Measurements from ENCODE around the gene ITGB7.
A peak's percentile ranks its signal among the peaks of the same experiment; 100 is the strongest.

The ITGB7 gene

GRCh38 chr12:53225635-53226424 lies 18.8 kb upstream of the ITGB7 start (continued):
- TF ChIP-seq ZNF132 (tag by site-specific recombination; IDR thresholded peaks at IDR 0.05; ENCODE audit: borderline replicate concordance) (no peak), KLF10 (tag by site-specific recombination; IDR thresholded peaks at IDR 0.05) (no peak), ZNF707 (tag by site-specific recombination; IDR thresholded peaks at IDR 0.05) (no peak), PRDM6 (tag by site-specific recombination; IDR thresholded peaks at IDR 0.05) (no peak), SETDB1 (IDR thresholded peaks at IDR 0.05; ENCODE audit: insufficient read length, low read length) (no peak), ZNF398 (tag by site-specific recombination; IDR thresholded peaks at IDR 0.05) (no peak), ELK4 (IDR thresholded peaks at IDR 0.05; ENCODE audit: borderline replicate concordance, low read depth, low read length) (no peak), ZNF302 (tag by site-specific recombination; IDR thresholded peaks at IDR 0.05; ENCODE audit: low read depth) (no peak), ZNF112 (tag by site-specific recombination; IDR thresholded peaks at IDR 0.05) (no peak), ZNF521 (tag by site-specific recombination; IDR thresholded peaks at IDR 0.05) (no peak), GLI2 (tag by site-specific recombination; IDR thresholded peaks at IDR 0.05; ENCODE audit: borderline replicate concordance, low read depth) (no peak), ZSCAN30 (tag by site-specific recombination; IDR thresholded peaks at IDR 0.05) (no peak), ZNF48 (tag by site-specific recombination; IDR thresholded peaks at IDR 0.05) (no peak), EGR2 (tag by site-specific recombination; IDR thresholded peaks at IDR 0.05; ENCODE audit: low read depth) (no peak), ZNF391 (tag by site-specific recombination; IDR thresholded peaks at IDR 0.05; ENCODE audit: borderline replicate concordance, low read depth) (no peak), ZBTB26 (tag by site-specific recombination; optimal IDR thresholded peaks at IDR 0.05) (no peak), KLF7 (tag by site-specific recombination; IDR thresholded peaks at IDR 0.05; ENCODE audit: borderline replicate concordance) (no peak), ZNF140 (tag by site-specific recombination; IDR thresholded peaks at IDR 0.05) (no peak), ZNF792 (tag by site-specific recombination; IDR thresholded peaks at IDR 0.05) (no peak), ZNF600 (tag by site-specific recombination; IDR thresholded peaks at IDR 0.05) (peak; percentile 36; the same call in 1 of the 2 replicates), ZNF560 (tag by site-specific recombination; IDR thresholded peaks at IDR 0.05; ENCODE audit: borderline replicate concordance) (no peak), ZBTB10 (tag by site-specific recombination; IDR thresholded peaks at IDR 0.05) (no peak), ZBTB17 (tag by site-specific recombination; IDR thresholded peaks at IDR 0.05) (peak; percentile 81), ZNF677 (tag by site-specific recombination; IDR thresholded peaks at IDR 0.05) (no peak)
- TF ChIP-seq, protein P1, sequence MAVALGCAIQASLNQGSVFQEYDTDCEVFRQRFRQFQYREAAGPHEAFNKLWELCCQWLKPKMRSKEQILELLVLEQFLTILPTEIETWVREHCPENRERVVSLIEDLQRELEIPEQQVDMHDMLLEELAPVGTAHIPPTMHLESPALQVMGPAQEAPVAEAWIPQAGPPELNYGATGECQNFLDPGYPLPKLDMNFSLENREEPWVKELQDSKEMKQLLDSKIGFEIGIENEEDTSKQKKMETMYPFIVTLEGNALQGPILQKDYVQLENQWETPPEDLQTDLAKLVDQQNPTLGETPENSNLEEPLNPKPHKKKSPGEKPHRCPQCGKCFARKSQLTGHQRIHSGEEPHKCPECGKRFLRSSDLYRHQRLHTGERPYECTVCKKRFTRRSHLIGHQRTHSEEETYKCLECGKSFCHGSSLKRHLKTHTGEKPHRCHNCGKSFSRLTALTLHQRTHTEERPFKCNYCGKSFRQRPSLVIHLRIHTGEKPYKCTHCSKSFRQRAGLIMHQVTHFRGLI (tag by site-specific recombination; IDR thresholded peaks at IDR 0.05) = no peak
